ENCODE data around the gene TMC1.

Gene TMC1

DNA sequence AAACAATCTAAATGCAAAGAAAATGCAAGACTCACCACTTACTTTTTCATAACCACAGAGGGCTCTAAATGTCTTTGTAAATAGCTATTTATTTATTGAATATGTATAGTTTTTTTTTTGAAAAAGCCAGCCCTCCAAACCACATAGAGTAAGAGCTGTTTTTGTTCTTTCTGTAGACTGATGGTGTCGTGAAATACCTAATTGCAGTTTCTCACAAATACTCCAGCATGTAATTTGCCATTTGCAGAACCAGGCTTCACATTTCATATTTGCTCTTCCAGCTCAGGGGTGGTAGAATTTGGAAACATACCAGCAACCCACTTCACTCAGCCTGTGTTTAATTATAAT is 159.8 kb downstream of the TMC1 start:
- TF ChIP-seq PPARA (CRISPR knock-in tag; IDR thresholded peaks at IDR 0.05; ENCODE audit: borderline replicate concordance) (no peak), ISL1 (CRISPR knock-in tag; IDR thresholded peaks at IDR 0.05) (no peak), ZNF565 (CRISPR knock-in tag; conservative IDR thresholded peaks at IDR 0.05; ENCODE audit: low read depth) (no peak)
- no peak for ATAC-seq

GRCh38 chr9:72684615-72685014 is 163.2 kb downstream of the TMC1 start:
- no peak for TF ChIP-seq TOX (CRISPR knock-in tag; IDR thresholded peaks at IDR 0.05; ENCODE audit: borderline replicate concordance)
- TF ChIP-seq BACH2 (CRISPR knock-in tag; IDR thresholded peaks at IDR 0.05; ENCODE audit: borderline replicate concordance): no peak
- TF ChIP-seq ZNF8 (CRISPR knock-in tag; IDR thresholded peaks at IDR 0.05): no peak
- no peak for TF ChIP-seq ARNTL (CRISPR knock-in tag; IDR thresholded peaks at IDR 0.05; ENCODE audit: borderline replicate concordance, low read depth)
- no peak for TF ChIP-seq ZNF70 (CRISPR knock-in tag; IDR thresholded peaks at IDR 0.05)
- no peak for TF ChIP-seq ZC3H10 (CRISPR knock-in tag; IDR thresholded peaks at IDR 0.05)
- TF ChIP-seq ZFP3 (CRISPR knock-in tag; IDR thresholded peaks at IDR 0.05): no peak
- TF ChIP-seq, protein P1, sequence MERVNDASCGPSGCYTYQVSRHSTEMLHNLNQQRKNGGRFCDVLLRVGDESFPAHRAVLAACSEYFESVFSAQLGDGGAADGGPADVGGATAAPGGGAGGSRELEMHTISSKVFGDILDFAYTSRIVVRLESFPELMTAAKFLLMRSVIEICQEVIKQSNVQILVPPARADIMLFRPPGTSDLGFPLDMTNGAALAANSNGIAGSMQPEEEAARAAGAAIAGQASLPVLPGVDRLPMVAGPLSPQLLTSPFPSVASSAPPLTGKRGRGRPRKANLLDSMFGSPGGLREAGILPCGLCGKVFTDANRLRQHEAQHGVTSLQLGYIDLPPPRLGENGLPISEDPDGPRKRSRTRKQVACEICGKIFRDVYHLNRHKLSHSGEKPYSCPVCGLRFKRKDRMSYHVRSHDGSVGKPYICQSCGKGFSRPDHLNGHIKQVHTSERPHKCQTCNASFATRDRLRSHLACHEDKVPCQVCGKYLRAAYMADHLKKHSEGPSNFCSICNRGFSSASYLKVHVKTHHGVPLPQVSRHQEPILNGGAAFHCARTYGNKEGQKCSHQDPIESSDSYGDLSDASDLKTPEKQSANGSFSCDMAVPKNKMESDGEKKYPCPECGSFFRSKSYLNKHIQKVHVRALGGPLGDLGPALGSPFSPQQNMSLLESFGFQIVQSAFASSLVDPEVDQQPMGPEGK (CRISPR knock-in tag; IDR thresholded peaks at IDR 0.05; ENCODE audit: borderline replicate concordance): no peak
- no peak for TF ChIP-seq SNAI2 (CRISPR knock-in tag; IDR thresholded peaks at IDR 0.05)
- no peak for TF ChIP-seq CSRNP3 (CRISPR knock-in tag; IDR thresholded peaks at IDR 0.05)
- TF ChIP-seq OSR1 (CRISPR knock-in tag; IDR thresholded peaks at IDR 0.05): no peak
- no peak for TF ChIP-seq ESRRG (CRISPR knock-in tag; IDR thresholded peaks at IDR 0.05)
- no peak for TF ChIP-seq ZFP30 (CRISPR knock-in tag; IDR thresholded peaks at IDR 0.05)
- no peak for TF ChIP-seq GLIS3 (CRISPR knock-in tag; IDR thresholded peaks at IDR 0.05)
- TF ChIP-seq, protein P2, sequence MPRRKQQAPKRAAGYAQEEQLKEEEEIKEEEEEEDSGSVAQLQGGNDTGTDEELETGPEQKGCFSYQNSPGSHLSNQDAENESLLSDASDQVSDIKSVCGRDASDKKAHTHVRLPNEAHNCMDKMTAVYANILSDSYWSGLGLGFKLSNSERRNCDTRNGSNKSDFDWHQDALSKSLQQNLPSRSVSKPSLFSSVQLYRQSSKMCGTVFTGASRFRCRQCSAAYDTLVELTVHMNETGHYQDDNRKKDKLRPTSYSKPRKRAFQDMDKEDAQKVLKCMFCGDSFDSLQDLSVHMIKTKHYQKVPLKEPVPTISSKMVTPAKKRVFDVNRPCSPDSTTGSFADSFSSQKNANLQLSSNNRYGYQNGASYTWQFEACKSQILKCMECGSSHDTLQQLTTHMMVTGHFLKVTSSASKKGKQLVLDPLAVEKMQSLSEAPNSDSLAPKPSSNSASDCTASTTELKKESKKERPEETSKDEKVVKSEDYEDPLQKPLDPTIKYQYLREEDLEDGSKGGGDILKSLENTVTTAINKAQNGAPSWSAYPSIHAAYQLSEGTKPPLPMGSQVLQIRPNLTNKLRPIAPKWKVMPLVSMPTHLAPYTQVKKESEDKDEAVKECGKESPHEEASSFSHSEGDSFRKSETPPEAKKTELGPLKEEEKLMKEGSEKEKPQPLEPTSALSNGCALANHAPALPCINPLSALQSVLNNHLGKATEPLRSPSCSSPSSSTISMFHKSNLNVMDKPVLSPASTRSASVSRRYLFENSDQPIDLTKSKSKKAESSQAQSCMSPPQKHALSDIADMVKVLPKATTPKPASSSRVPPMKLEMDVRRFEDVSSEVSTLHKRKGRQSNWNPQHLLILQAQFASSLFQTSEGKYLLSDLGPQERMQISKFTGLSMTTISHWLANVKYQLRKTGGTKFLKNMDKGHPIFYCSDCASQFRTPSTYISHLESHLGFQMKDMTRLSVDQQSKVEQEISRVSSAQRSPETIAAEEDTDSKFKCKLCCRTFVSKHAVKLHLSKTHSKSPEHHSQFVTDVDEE (CRISPR knock-in tag; IDR thresholded peaks at IDR 0.05): no peak
- no peak for TF ChIP-seq ISL1 (CRISPR knock-in tag; IDR thresholded peaks at IDR 0.05)
- no peak for TF ChIP-seq PPARA (CRISPR knock-in tag; IDR thresholded peaks at IDR 0.05; ENCODE audit: borderline replicate concordance)
- no peak for TF ChIP-seq POU6F1 (CRISPR knock-in tag; IDR thresholded peaks at IDR 0.05; ENCODE audit: borderline replicate concordance, low read depth)
- TF ChIP-seq CSDC2 (CRISPR knock-in tag; IDR thresholded peaks at IDR 0.05): no peak
- ATAC-seq: no peak

DNA sequence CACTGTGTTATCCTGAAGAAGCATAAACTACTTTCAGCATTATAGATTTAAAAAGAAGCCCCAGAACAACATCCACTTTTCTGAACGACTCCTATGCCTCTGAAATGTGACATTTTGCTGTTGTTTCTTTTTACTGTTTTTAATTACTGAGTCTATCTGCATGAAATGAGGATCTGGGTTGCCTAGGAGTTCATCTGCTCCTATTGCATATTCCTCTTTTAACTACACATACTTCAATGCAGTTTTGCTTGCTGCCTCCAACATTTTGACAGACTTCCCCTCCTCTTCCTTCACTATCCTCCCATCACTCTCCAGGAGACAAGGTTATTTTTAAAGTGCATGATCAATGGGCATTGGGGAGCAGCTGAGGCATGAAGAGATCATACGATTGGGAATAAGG is 164.5 kb downstream of the TMC1 start:
- TF ChIP-seq ESRRG (CRISPR knock-in tag; IDR thresholded peaks at IDR 0.05) (no peak), ZC3H10 (CRISPR knock-in tag; IDR thresholded peaks at IDR 0.05) (no peak), POU6F1 (CRISPR knock-in tag; IDR thresholded peaks at IDR 0.05; ENCODE audit: borderline replicate concordance, low read depth) (no peak)
- TF ChIP-seq, protein P1 (CRISPR knock-in tag; IDR thresholded peaks at IDR 0.05; ENCODE audit: borderline replicate concordance): no peak
- TF ChIP-seq, protein P2 (CRISPR knock-in tag; IDR thresholded peaks at IDR 0.05): no peak
- TF ChIP-seq, protein P3, sequence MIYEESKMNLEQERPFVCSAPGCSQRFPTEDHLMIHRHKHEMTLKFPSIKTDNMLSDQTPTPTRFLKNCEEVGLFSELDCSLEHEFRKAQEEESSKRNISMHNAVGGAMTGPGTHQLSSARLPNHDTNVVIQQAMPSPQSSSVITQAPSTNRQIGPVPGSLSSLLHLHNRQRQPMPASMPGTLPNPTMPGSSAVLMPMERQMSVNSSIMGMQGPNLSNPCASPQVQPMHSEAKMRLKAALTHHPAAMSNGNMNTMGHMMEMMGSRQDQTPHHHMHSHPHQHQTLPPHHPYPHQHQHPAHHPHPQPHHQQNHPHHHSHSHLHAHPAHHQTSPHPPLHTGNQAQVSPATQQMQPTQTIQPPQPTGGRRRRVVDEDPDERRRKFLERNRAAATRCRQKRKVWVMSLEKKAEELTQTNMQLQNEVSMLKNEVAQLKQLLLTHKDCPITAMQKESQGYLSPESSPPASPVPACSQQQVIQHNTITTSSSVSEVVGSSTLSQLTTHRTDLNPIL (CRISPR knock-in tag; IDR thresholded peaks at IDR 0.05; ENCODE audit: low read depth): no peak
- no peak for ATAC-seq

All from SK-N-SH treated with all-trans-retinoic acid at 6 μM for 48 hours (cell line).